Chondrocyte (in vitro differentiated cells): ENCODE results near the gene RMI2. TPM values are rescaled to one million over a fixed set of nuclear protein-coding genes. Genes with fewer than 3 reads are reported as not detected.
A peak's percentile ranks its signal among the peaks of the same experiment; 100 is the strongest.

Experiments used
- DNase-seq: peaks from one replicate; pipeline ENCODE4 v3.0.0; 2021; ENCODE audit warnings: mixed read lengths, low spot score
- H3K27ac Mint-ChIP-seq: one replicate; pipeline ENCODE4 v1.8.0; 2021; ENCODE audit warnings: mild to moderate bottlenecking, moderate library complexity, mixed read lengths; ENCODE audit not compliant: unreplicated experiment
- H3K27me3 Mint-ChIP-seq: 2 replicates; pipeline ENCODE4 v1.8.0; 2021; ENCODE audit warnings: low read depth, mixed read lengths
- H3K36me3 Mint-ChIP-seq: 2 replicates; pipeline ENCODE4 v1.8.0; 2021; ENCODE audit warnings: low read depth, mixed read lengths
- H3K4me1 Mint-ChIP-seq: 2 replicates; pipeline ENCODE4 v1.8.0; 2021; ENCODE audit warnings: low read depth, mild to moderate bottlenecking, mixed read lengths
- H3K4me3 Mint-ChIP-seq: one replicate; pipeline ENCODE4 v1.8.0; 2021; ENCODE audit warnings: mild to moderate bottlenecking, moderate library complexity, mixed read lengths; ENCODE audit not compliant: unreplicated experiment
- H3K9me3 Mint-ChIP-seq: 2 replicates; pipeline ENCODE4 v1.8.0; 2021; ENCODE audit warnings: low read depth, mixed read lengths
- microRNA-seq: library from miRNA; unstranded; fragments of <30 nt; microRNA quantifications from one replicate; pipeline ENCODE4 v1.2.0, GENCODE V29; 2020; ENCODE audit warnings: borderline number of aligned reads
- total RNA-seq: library from RNA; stranded (reverse); gene quantifications from 3 replicates; pipeline ENCODE4 v1.2.1, GENCODE V29; 2021
- TF ChIP-seq, protein P1 (sequence below): fragments of 200-600 bp; sonication (generic); IDR thresholded peaks from 2 replicates; pipeline ENCODE4 v1.5.0; 2021; ENCODE audit warnings: antibody characterized with exemption, mild to moderate bottlenecking, moderate library complexity

Gene RMI2
- total RNA-seq, 1 donor from 2014 or later: 1.6 TPM

DNA sequence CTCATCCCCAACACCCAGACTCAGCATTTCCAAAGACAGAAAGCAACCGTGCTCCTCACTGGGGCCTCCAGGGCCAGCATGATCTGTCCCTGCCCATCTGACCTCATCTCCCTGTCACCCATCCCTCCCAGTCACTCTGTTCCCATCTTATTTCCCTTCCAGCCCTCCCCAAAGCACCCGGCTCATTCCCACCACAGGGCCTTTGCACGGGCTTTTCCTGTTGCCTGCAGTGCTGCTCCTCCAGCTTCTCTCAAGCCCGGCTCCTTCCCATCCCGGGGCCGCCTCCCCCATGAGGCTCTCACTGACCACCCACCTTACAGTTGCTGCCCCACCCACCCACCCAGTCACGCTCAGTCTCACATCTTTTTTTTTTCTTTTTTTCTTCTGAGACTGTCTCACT is 54.8 kb downstream of the RMI2 start:
- Mint-ChIP-seq H3K27ac (no peak overlapping the region), H3K4me3 (no peak overlapping the region), H3K4me1 (no peaks in the 10 kb centered on the region), H3K9me3 (no peaks in the 10 kb centered on the region), H3K27me3 (peaks cover 6% of the 10 kb centered on the region), H3K36me3 (no peaks in the 10 kb centered on the region)
- peak; percentile 63 for DNase-seq
- TF ChIP-seq, protein P1, sequence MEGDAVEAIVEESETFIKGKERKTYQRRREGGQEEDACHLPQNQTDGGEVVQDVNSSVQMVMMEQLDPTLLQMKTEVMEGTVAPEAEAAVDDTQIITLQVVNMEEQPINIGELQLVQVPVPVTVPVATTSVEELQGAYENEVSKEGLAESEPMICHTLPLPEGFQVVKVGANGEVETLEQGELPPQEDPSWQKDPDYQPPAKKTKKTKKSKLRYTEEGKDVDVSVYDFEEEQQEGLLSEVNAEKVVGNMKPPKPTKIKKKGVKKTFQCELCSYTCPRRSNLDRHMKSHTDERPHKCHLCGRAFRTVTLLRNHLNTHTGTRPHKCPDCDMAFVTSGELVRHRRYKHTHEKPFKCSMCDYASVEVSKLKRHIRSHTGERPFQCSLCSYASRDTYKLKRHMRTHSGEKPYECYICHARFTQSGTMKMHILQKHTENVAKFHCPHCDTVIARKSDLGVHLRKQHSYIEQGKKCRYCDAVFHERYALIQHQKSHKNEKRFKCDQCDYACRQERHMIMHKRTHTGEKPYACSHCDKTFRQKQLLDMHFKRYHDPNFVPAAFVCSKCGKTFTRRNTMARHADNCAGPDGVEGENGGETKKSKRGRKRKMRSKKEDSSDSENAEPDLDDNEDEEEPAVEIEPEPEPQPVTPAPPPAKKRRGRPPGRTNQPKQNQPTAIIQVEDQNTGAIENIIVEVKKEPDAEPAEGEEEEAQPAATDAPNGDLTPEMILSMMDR: no peak

Small RNA genes lying within 50 kb of the gene (microRNA-seq; reads per million reads assigned to microRNA genes)
- not detected for gene MIR548H2

Other genes starting within 250 kb of the RMI2 start
- gene SOCS1, start 89.3 kb upstream of the RMI2 start, total RNA-seq: 2.7 to 4.6 TPM (median 3.6 TPM) in 3 replicates
- not detected in 3 replicates for gene TNP2, start 76.1 kb upstream of the RMI2 start, total RNA-seq
- not detected in 3 replicates for gene PRM3, start 71.8 kb upstream of the RMI2 start, total RNA-seq
- not detected in 3 replicates for gene PRM2, start 69.0 kb upstream of the RMI2 start, total RNA-seq
- gene PRM1, start 64.1 kb upstream of the RMI2 start, total RNA-seq: not detected in 3 replicates
- 74.5 to 91.9 TPM (median 90.0 TPM) in 3 replicates for gene LITAF, start 241.5 kb downstream of the RMI2 start, total RNA-seq